Measurements from ENCODE around the gene KLK4. TPM values are rescaled to one million over a fixed set of nuclear protein-coding genes. Genes with fewer than 3 reads are reported as not detected.

The KLK4 gene
- total RNA-seq, 1 experiment from 2014 or later, result 0.84 TPM

DNA sequence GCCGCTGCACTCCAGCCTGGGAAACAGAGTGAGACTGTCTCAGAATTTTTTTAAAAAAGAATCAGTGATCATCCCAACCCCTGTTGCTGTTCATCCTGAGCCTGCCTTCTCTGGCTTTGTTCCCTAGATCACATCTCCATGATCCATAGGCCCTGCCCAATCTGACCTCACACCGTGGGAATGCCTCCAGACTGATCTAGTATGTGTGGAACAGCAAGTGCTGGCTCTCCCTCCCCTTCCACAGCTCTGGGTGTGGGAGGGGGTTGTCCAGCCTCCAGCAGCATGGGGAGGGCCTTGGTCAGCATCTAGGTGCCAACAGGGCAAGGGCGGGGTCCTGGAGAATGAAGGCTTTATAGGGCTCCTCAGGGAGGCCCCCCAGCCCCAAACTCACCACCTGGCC lies 38.1 kb downstream of the KLK4 start, which contains the start of gene KLK2:
KLK2 (plus strand) TSS at position 384 of the 400 bp plus-strand sequence. CDS start 35 bp downstream, outside the sequence.
- CTCF ChIA-PET, result no interaction called here
- no peaks in the 10 kb centered on the region for H4K20me1 ChIP-seq (ENCODE audit: insufficient read depth)
- no peak within 1 kb of the TSS for H3K9ac ChIP-seq (ENCODE audit: low read length)
- BruUV-seq (replicated peaks), result no TSS peak
- TF ChIP-seq JUND (IDR thresholded peaks at IDR 0.05), result no peak
- no peak for TF ChIP-seq CBX3 (IDR thresholded peaks at IDR 0.05; ENCODE audit: low read depth)
- no peak for TF ChIP-seq SRF (IDR thresholded peaks at IDR 0.05; ENCODE audit: low read depth)
- TF ChIP-seq FOSL1 (IDR thresholded peaks at IDR 0.05; ENCODE audit: low read depth), result no peak
- TF ChIP-seq ZNF274 (IDR thresholded peaks at IDR 0.05; ENCODE audit: low read depth, low read length), result no peak
- TF ChIP-seq EZH2phosphoT487 (IDR thresholded peaks at IDR 0.05; ENCODE audit: borderline replicate concordance), result no peak
- TF ChIP-seq, protein P1, sequence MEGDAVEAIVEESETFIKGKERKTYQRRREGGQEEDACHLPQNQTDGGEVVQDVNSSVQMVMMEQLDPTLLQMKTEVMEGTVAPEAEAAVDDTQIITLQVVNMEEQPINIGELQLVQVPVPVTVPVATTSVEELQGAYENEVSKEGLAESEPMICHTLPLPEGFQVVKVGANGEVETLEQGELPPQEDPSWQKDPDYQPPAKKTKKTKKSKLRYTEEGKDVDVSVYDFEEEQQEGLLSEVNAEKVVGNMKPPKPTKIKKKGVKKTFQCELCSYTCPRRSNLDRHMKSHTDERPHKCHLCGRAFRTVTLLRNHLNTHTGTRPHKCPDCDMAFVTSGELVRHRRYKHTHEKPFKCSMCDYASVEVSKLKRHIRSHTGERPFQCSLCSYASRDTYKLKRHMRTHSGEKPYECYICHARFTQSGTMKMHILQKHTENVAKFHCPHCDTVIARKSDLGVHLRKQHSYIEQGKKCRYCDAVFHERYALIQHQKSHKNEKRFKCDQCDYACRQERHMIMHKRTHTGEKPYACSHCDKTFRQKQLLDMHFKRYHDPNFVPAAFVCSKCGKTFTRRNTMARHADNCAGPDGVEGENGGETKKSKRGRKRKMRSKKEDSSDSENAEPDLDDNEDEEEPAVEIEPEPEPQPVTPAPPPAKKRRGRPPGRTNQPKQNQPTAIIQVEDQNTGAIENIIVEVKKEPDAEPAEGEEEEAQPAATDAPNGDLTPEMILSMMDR (IDR thresholded peaks at IDR 0.05 in 2 of 3, conservative IDR thresholded peaks at IDR 0.05 in 1 of 3; ENCODE audit: borderline replicate concordance in 1 of 3, insufficient read depth in 1 of 3, low read depth in 2 of 3, low read length in 2 of 3), result no peak
- TF ChIP-seq, protein P2, sequence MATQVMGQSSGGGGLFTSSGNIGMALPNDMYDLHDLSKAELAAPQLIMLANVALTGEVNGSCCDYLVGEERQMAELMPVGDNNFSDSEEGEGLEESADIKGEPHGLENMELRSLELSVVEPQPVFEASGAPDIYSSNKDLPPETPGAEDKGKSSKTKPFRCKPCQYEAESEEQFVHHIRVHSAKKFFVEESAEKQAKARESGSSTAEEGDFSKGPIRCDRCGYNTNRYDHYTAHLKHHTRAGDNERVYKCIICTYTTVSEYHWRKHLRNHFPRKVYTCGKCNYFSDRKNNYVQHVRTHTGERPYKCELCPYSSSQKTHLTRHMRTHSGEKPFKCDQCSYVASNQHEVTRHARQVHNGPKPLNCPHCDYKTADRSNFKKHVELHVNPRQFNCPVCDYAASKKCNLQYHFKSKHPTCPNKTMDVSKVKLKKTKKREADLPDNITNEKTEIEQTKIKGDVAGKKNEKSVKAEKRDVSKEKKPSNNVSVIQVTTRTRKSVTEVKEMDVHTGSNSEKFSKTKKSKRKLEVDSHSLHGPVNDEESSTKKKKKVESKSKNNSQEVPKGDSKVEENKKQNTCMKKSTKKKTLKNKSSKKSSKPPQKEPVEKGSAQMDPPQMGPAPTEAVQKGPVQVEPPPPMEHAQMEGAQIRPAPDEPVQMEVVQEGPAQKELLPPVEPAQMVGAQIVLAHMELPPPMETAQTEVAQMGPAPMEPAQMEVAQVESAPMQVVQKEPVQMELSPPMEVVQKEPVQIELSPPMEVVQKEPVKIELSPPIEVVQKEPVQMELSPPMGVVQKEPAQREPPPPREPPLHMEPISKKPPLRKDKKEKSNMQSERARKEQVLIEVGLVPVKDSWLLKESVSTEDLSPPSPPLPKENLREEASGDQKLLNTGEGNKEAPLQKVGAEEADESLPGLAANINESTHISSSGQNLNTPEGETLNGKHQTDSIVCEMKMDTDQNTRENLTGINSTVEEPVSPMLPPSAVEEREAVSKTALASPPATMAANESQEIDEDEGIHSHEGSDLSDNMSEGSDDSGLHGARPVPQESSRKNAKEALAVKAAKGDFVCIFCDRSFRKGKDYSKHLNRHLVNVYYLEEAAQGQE (IDR thresholded peaks at IDR 0.05; ENCODE audit: low read depth), result no peak
- no peak for TF ChIP-seq EGR1 (IDR thresholded peaks at IDR 0.05; ENCODE audit: low read depth)
- TF ChIP-seq, protein P3, sequence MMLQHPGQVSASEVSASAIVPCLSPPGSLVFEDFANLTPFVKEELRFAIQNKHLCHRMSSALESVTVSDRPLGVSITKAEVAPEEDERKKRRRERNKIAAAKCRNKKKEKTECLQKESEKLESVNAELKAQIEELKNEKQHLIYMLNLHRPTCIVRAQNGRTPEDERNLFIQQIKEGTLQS (IDR thresholded peaks at IDR 0.05), result no peak
- no peak for TF ChIP-seq POLR2AphosphoS5 (IDR thresholded peaks at IDR 0.05; ENCODE audit: low read depth, low read length)
- no peak for TF ChIP-seq EZH2 (IDR thresholded peaks at IDR 0.05)
- TF ChIP-seq TCF7L2 (IDR thresholded peaks at IDR 0.05; ENCODE audit: borderline replicate concordance, extremely low read depth, insufficient read depth, insufficient read length), result no peak
- no peak for TF ChIP-seq ELF1 (IDR thresholded peaks at IDR 0.05; ENCODE audit: borderline replicate concordance, low read depth)
- TF ChIP-seq POLR2A (IDR thresholded peaks at IDR 0.05; ENCODE audit: borderline replicate concordance, extremely low read depth, insufficient read depth, insufficient read length), result no peak
- TF ChIP-seq RAD21 (IDR thresholded peaks at IDR 0.05; ENCODE audit: low read depth), result no peak
- TF ChIP-seq, protein P4, sequence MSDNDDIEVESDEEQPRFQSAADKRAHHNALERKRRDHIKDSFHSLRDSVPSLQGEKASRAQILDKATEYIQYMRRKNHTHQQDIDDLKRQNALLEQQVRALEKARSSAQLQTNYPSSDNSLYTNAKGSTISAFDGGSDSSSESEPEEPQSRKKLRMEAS (IDR thresholded peaks at IDR 0.05), result no peak
- POLR2A ChIA-PET, result no interaction called here
- no peaks in the 10 kb centered on the region for H3K9me3 ChIP-seq (ENCODE audit: control insufficient read depth in 1 of 2, insufficient read depth in 1 of 2, low read depth in 1 of 2, low read length in 2 of 2)
- RAD21 ChIA-PET (ENCODE audit: low non-redundant PET in 1 of 2, low total read pairs in 2 of 2, uncharacterized antibody in 2 of 2, unreplicated experiment in 2 of 2), result no interaction called here
- H3K36me3 ChIP-seq (ENCODE audit: control insufficient read depth in 1 of 2, insufficient read depth in 2 of 2, low read length in 2 of 2), result no peaks in the 10 kb centered on the region
- H3K4me2 ChIP-seq (ENCODE audit: low read length), result no peak within 1 kb of the TSS
- no peak within 1 kb of the TSS for H2AFZ ChIP-seq (ENCODE audit: low read depth, low read length, poor library complexity, severe bottlenecking)
- no peak within 1 kb of the TSS for H3K27ac ChIP-seq (ENCODE audit: low read depth, low read length)
- H3K9me2 ChIP-seq (ENCODE audit: insufficient read depth), result no peaks in the 10 kb centered on the region
- no peaks in the 10 kb centered on the region for H3K4me1 ChIP-seq (ENCODE audit: control insufficient read depth in 1 of 2, insufficient read depth in 2 of 2, low read length in 2 of 2)
- H3K4me3 ChIP-seq (replicated peaks in 1 of 2; ENCODE audit: low read depth in 1 of 2, low read length in 2 of 2), result no peak within 1 kb of the TSS
- peaks cover 82% of the 10 kb centered on the region for H3K27me3 ChIP-seq (ENCODE audit: insufficient read depth, low read length)
- intact Hi-C loops (cut with micrococcal nuclease), result no loop called here
- DNase-seq (ENCODE audit: low read depth, low spot score), result no peak
- H3K79me2 ChIP-seq (ENCODE audit: insufficient read depth, low read length), result no peaks in the 10 kb centered on the region
- ATAC-seq, result no peak
